Measurements from ENCODE around the gene OR8B8.
"Not testable (repeated sequence)": the region's sequence is repeated elsewhere in the genome, so short reads cannot be mapped to it uniquely, and the experiment has no call there.

OR8B8 gene

GRCh38 chr11:124441081-124441480 is 4.4 kb downstream of the OR8B8 start:
- DNase-seq (ENCODE audit: low read depth): no peak

- DNase-seq (ENCODE audit: low read depth): no peak
Measured at GRCh38 chr11:124440608-124441007, 4.9 kb downstream of the OR8B8 start.

- DNase-seq (ENCODE audit: low read depth): no peak
Measured at GRCh38 chr11:124434699-124435098, 10.8 kb downstream of the OR8B8 start.

- DNase-seq (ENCODE audit: low read depth): no peak
Measured at GRCh38 chr11:124429599-124429998, 15.9 kb downstream of the OR8B8 start.

- DNase-seq (ENCODE audit: low read depth): no peak
Measured at GRCh38 chr11:124424384-124424921, 21.0 kb downstream of the OR8B8 start, which contains the start of gene OR8B4. Gene OR8B4 (minus strand): TSS chr11:124424871. CDS start chr11:124424871, 0 bp downstream.

GRCh38 chr11:124421043-124421442 is 24.5 kb downstream of the OR8B8 start:
- no peak for DNase-seq (ENCODE audit: low read depth)

- no peak for DNase-seq (ENCODE audit: low read depth)
Measured at GRCh38 chr11:124415356-124415923, 30.1 kb downstream of the OR8B8 start.

GRCh38 chr11:124409906-124410305 is 35.6 kb downstream of the OR8B8 start:
- no peak for DNase-seq (ENCODE audit: low read depth)

- DNase-seq (ENCODE audit: low read depth): no peak
Measured at GRCh38 chr11:124405581-124405980, 39.9 kb downstream of the OR8B8 start.

GRCh38 chr11:124403186-124403585 is 42.3 kb downstream of the OR8B8 start:
- DNase-seq (ENCODE audit: low read depth): not testable (repeated sequence)

GRCh38 chr11:124402326-124402922 is 43.1 kb downstream of the OR8B8 start:
- DNase-seq (ENCODE audit: low read depth): peak; percentile 2

- DNase-seq (ENCODE audit: low read depth): no peak
Measured at GRCh38 chr11:124398924-124399323, 46.6 kb downstream of the OR8B8 start, which contains the start of gene OR8B3. Gene OR8B3 (minus strand): TSS chr11:124399024. CDS start chr11:124397351, 1,673 bp downstream.

- DNase-seq (ENCODE audit: low read depth): not testable (repeated sequence)
Measured at GRCh38 chr11:124396847-124397246, 48.6 kb downstream of the OR8B8 start.

- DNase-seq (ENCODE audit: low read depth): no peak
Measured at GRCh38 chr11:124394408-124394807, 51.1 kb downstream of the OR8B8 start.
